HG03025 (cell line): ENCODE data around the gene APPL2.

Source experiments
- ATAC-seq: cut with Tn5 transposase; IDR thresholded peaks from one replicate; pipeline ENCODE4 v1.9.1; 2021; ENCODE audit warnings: mild to moderate bottlenecking, moderate library complexity; ENCODE audit not compliant: unreplicated experiment, low FRiP score

The APPL2 gene

GRCh38 chr12:105224399-105224798 is 11.6 kb downstream of the APPL2 start:
- ATAC-seq: no peak

GRCh38 chr12:105223884-105224283 is 12.1 kb downstream of the APPL2 start:
- ATAC-seq: no peak

GRCh38 chr12:105223352-105223845 is 12.6 kb downstream of the APPL2 start:
- no peak for ATAC-seq

GRCh38 chr12:105222726-105223351 is 13.1 kb downstream of the APPL2 start:
- ATAC-seq: no peak

- ATAC-seq: no peak
Measured at GRCh38 chr12:105222284-105222655, 13.7 kb downstream of the APPL2 start.

- no peak for ATAC-seq
Measured at GRCh38 chr12:105221583-105222283, 14.2 kb downstream of the APPL2 start.

GRCh38 chr12:105220929-105221290 is 15.1 kb downstream of the APPL2 start:
- no peak for ATAC-seq

GRCh38 chr12:105220150-105220928 is 15.6 kb downstream of the APPL2 start:
- no peak for ATAC-seq

- ATAC-seq: no peak
Measured at GRCh38 chr12:105219261-105220028, 16.5 kb downstream of the APPL2 start.

GRCh38 chr12:105218434-105218833 is 17.5 kb downstream of the APPL2 start:
- ATAC-seq: no peak

GRCh38 chr12:105214670-105215375 is 21.2 kb downstream of the APPL2 start:
- no peak for ATAC-seq

- ATAC-seq: no peak
Measured at GRCh38 chr12:105214148-105214547, 21.8 kb downstream of the APPL2 start.

GRCh38 chr12:105212438-105212837 is 23.5 kb downstream of the APPL2 start:
- ATAC-seq: no peak

- ATAC-seq: no peak
Measured at GRCh38 chr12:105209091-105209490, 26.9 kb downstream of the APPL2 start.

GRCh38 chr12:105206686-105207374 is 29.1 kb downstream of the APPL2 start:
- no peak for ATAC-seq

GRCh38 chr12:105205322-105206048 is 30.5 kb downstream of the APPL2 start:
- no peak for ATAC-seq

GRCh38 chr12:105204916-105205315 is 31.1 kb downstream of the APPL2 start:
- no peak for ATAC-seq

- ATAC-seq: no peak
Measured at GRCh38 chr12:105204127-105204526, 31.8 kb downstream of the APPL2 start.

GRCh38 chr12:105202202-105202601 is 33.8 kb downstream of the APPL2 start:
- ATAC-seq: no peak
